GM18873 (cell line): ENCODE results near the gene ZNF157.
"Not testable (repeated sequence)": the region's sequence is repeated elsewhere in the genome, so short reads cannot be mapped to it uniquely, and the experiment has no call there.

ENCODE experiments used
- ATAC-seq: cut with Tn5 transposase; IDR thresholded peaks from one replicate; pipeline ENCODE4 v1.9.1; 2021; ENCODE audit warnings: mild to moderate bottlenecking, moderate library complexity, moderate number of reproducible peaks; ENCODE audit not compliant: unreplicated experiment, low FRiP score

ZNF157 gene

GRCh38 chrX:47370278-47370677, at the start of gene ZNF157:
Gene ZNF157 (plus strand): TSS chrX:47370578. CDS start chrX:47370669, 91 bp downstream.
- no peak for ATAC-seq

- no peak for ATAC-seq
Observed at GRCh38 chrX:47321386-47321785, 49.0 kb upstream of the ZNF157 start.

- ATAC-seq: no peak
Observed at GRCh38 chrX:47321823-47322371, 48.5 kb upstream of the ZNF157 start.

GRCh38 chrX:47327902-47328301, 42.5 kb upstream of the ZNF157 start:
- no peak for ATAC-seq

GRCh38 chrX:47332729-47333128, 37.6 kb upstream of the ZNF157 start:
- ATAC-seq: not testable (repeated sequence)

GRCh38 chrX:47351706-47352105, 18.7 kb upstream of the ZNF157 start:
- no peak for ATAC-seq

GRCh38 chrX:47358387-47359065, 11.9 kb upstream of the ZNF157 start:
- no peak for ATAC-seq

- no peak for ATAC-seq
Observed at GRCh38 chrX:47360423-47361179, 9.8 kb upstream of the ZNF157 start.

GRCh38 chrX:47361538-47362511, 8.6 kb upstream of the ZNF157 start:
- peak; percentile 88 for ATAC-seq

- no peak for ATAC-seq
Observed at GRCh38 chrX:47366041-47366722, 4.2 kb upstream of the ZNF157 start.

- no peak for ATAC-seq
Observed at GRCh38 chrX:47373198-47373597, 2.8 kb downstream of the ZNF157 start.

- no peak for ATAC-seq
Observed at GRCh38 chrX:47380268-47380667, 9.9 kb downstream of the ZNF157 start.

- ATAC-seq: not testable (repeated sequence)
Observed at GRCh38 chrX:47380837-47381236, 10.5 kb downstream of the ZNF157 start.

- no peak for ATAC-seq
Observed at GRCh38 chrX:47384502-47384901, 14.1 kb downstream of the ZNF157 start.

GRCh38 chrX:47390780-47391179, 20.4 kb downstream of the ZNF157 start:
- ATAC-seq: no peak

- no peak for ATAC-seq
Observed at GRCh38 chrX:47413179-47413594, 42.8 kb downstream of the ZNF157 start.

- no peak for ATAC-seq
Observed at GRCh38 chrX:47420265-47420664, 49.9 kb downstream of the ZNF157 start.

- ATAC-seq: no peak
Observed at GRCh38 chrX:47420962-47421361, 50.6 kb downstream of the ZNF157 start.

- no peak for ATAC-seq
Observed at GRCh38 chrX:47422444-47422843, 52.1 kb downstream of the ZNF157 start.

GRCh38 chrX:47430925-47431324, 60.5 kb downstream of the ZNF157 start:
- ATAC-seq: no peak
